Posterior cingulate gyrus (tissue), 11 donors: Measurements from ENCODE around the gene LTA4H.
A peak's percentile ranks its signal among the peaks of the same experiment; 100 is the strongest.
"Not testable (repeated sequence)": the region's sequence is repeated elsewhere in the genome, so short reads cannot be mapped to it uniquely, and the experiment has no call there.

Source experiments
- DNase-seq, 10 donors: peaks; one replicate each; pipeline versions ENCODE4 v3.0.0 to v3.0.0-alpha.2; 2020 to 2021; ENCODE audit warnings: mixed read lengths in 3 of 10
- intact Hi-C: fragments of 100-400 bp; cut with DNase I; formaldehyde crosslinking; loops from one replicate; pipeline ENCODE4 v1.15.1; 2023

Gene LTA4H

DNA sequence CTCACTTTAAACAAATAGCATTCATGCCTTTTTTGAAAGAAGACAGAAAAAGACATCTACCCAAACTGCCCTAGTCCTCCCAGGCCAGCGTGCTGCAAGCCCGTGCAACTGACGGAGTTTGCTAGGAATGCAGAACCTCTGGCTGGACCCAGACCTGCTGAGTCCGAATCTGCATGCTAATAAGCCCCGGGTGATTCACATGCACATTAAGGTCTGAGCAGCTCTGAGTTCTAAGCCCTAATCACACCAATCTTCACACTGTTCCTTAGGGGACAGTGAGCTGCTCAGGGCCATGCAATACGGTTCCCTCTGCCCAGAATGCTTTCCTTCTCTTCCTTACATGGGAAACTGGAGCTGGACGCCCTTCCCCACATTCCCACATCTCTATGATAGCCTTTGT is 64.5 kb downstream of the LTA4H start:
- intact Hi-C loops: no loop called here
- no peak for DNase-seq

DNA sequence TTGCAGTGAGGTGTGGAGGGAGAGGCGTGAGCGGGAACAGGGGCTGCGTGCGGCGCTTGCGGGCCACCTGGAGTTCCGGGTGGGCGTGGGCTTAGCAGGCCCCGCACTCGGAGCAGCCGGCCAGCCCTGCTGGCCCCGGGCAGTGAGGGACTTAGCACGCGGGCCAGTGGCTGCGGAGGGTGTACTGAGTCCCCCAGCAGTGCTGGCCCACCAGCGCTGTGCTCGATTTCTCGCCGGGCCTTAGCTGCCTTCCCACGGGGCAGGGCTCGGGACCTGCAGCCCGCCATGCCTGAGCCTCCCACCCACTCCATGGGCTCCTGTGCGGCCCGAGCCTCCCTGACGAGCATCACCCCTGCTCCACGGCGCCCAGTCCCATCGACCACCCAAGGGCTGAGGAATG is 66.3 kb downstream of the LTA4H start:
- peak in 1 of 10 donors; percentile 40 for DNase-seq
- intact Hi-C loops: not testable (repeated sequence)

DNA sequence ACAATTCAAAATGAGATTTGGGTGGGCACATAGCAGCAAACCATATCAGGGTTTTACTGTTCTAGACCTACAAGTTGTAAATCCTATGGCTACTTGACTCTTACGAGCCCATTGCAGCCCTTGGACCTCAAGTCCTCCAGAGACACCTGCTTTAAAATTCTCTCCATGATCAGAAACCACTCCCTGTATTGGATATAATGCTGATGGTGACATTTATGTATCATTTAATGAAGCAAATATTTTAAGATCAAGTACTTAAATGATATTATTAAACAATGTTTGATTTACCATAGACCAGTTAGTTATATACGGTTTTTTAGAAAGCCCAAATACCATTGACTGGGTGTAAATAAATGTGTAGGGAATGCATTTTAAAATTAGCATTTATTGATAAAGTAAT is 68.1 kb downstream of the LTA4H start:
- intact Hi-C loops: no loop called here
- DNase-seq: no peak

DNA sequence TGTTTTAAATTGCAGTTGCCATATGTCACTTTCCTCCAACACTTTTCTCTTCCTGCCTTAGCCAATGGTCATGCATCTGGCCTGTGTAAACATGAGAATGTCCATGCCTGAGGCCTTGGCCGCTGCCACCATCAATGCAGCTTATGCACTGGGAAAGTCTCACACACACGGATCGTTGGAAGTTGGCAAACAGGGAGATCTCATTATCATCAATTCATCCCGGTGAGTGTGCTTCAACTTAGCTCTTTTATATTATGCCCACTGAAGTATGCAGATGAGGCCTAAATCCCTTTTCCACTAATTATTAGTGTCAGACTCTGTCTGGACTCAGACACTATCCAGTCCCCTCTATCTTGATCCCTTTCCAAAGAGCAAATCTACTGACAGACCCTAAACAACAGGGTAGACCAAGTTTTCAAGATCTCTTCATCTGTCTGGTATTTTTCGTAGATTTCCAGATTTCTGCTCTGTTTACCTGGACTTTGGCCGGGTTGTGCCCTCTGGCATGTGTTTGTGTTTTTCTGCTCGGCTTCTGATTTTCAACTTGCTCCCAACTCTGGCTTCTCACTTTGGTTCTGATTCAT is 69.0 kb downstream of the LTA4H start:
- DNase-seq: no peak
- intact Hi-C loops: no loop called here

DNA sequence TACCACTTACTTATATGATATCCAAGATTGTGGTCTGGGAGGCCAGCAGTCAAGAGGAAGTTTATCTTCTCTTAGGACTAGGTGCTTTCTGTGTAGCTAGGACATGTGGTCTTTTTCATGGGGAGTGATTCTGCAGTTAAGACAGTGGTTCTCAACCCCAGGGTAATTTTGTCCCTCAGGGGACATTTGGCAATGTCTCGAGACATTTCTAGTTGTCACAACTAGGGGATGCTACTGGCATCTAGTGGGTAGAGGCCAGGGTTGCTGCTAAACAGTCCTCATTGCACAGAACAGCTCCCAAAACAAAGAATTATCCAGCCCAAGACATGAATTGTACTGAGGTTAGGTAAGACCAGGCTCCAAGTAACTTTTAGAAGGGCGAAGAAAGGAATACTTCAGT is 72.3 kb downstream of the LTA4H start:
- intact Hi-C loops: no loop called here
- DNase-seq: no peak

DNA sequence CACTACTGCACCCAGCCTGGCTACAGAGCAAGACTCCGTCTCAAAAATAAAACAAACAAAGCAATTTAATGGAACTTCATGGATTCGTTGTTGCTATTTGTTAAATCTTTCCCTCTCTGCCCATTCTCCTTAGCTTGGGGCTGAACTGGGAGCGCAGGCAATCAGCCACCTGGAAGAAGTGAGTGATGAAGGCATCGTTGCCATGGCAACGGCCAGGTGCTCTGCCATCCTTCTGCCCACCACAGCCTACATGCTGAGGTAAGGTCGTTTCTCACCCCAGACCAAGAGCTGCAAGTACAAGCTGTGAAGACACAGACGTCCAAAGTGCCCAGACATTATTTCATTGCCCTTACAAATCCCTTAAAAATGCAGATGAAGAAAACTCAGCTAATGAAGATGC is 73.2 kb downstream of the LTA4H start:
- intact Hi-C loops: no loop called here
- peak in 1 of 10 donors; percentile 43 for DNase-seq

DNA sequence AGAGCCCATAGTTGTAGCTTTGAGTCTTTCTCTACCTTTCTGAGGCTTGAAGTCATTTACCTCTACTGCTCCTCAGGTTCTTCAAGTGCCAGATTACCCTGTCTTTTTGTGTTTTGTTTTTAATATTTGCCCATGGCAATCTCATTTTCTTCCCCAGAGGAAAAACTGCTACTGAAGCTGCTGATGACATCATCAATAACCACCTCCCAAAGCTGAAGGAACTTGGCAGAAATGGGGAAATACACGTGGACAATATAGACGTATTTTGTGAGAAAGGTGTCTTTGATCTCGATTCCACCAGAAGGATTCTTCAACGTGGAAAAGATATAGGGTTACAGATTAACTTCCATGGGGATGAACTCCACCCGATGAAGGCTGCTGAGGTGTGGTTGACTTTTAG is 75.1 kb downstream of the LTA4H start:
- no peak for DNase-seq
- intact Hi-C loops: no loop called here

DNA sequence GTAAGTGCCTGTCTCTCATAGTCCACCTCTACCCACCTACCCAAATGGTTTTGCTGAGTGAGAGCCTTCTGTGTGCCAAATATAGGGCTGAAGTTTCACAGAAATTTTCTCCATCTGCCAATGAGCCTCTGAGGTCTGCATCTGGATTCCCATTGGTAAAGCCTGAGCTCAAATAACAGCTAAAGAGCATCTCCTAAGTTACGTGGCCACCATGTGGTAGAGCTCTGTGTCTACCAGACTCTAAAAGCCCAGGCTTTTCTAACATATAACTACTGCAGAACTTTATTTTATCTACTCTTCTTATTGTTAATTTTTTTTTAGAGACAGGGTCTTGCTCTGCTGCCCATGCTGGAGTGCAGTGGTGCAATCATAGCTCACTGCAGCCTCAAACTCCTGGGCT is 76.3 kb downstream of the LTA4H start:
- DNase-seq: no peak
- intact Hi-C loops: no loop called here

DNA sequence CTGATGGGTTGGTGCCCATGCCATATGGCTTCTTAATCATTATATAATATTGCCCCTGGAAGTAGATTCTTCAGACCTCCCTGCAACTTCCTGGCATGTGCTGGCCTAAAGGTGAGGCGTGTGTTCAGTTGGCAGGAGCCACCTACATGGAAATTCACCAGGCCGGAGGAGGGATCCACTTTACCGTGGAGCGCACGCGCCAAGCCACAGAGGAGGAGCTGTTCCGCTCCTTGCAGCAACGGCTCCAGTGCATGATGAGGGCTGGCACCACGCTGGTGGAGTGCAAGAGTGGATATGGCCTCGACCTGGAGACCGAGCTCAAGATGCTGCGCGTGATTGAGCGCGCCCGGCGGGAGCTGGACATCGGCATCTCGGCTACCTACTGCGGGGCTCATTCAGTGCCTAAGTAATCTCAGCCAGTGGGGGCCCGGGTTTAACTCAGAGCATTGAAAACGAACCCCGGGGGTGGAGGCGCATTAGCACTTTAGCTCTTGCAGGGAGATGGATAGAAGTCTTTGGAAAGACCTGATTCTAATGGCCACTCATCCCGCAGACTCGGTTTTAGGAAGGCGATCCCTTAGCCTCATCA is 78.7 kb downstream of the LTA4H start:
- intact Hi-C loops: no loop called here
- peak in 1 of 10 donors; percentile 44 for DNase-seq

DNA sequence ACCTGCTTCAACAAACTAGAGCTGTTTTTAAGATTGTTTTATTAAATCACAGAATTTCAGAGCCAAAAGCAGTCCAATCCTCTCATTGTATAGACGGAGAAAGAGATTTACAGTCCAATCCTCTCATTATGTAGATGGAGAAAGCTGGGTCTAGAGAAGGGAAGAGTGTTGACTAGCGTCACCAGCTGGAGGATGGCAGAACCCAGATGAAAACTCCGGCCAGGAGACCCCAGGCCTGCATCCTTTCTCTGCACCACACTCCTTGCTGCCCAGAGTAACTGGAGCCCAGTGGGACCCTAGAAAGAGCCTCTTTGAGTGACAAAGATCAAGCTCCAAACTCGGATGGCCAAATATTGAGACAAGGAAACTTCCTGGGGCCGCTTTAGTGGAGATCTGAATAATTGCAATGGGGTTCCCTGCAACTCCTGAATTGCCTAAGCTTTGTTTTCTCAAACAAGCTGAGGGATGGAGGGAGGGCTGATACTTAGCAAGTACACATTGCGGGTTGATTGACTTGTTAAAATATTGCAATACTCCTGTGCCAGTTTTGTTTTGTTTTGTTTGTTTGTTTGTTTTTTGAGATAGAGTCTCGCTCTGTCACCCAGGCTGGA is 79.7 kb downstream of the LTA4H start:
- intact Hi-C loops: no loop called here
- DNase-seq: no peak

DNA sequence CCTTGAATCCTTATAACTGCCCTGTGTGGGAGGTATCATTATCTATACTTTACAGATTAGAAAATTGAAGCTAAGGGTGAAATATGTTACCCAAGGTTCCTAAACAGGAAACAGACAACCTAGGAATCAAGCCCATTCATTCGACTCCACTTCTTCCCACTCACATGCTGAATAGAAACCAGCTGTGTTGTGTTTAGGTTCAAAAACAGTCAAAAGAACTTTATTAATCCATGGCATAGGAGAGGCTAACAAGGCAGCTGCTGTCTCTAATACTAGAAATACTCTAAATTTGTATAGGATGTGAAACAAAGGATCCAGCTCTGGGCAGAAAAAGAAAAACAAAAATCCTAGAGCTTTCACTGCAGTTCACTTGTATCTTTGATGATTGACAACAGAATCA is 82.4 kb downstream of the LTA4H start:
- intact Hi-C loops: no loop called here
- no peak for DNase-seq

DNA sequence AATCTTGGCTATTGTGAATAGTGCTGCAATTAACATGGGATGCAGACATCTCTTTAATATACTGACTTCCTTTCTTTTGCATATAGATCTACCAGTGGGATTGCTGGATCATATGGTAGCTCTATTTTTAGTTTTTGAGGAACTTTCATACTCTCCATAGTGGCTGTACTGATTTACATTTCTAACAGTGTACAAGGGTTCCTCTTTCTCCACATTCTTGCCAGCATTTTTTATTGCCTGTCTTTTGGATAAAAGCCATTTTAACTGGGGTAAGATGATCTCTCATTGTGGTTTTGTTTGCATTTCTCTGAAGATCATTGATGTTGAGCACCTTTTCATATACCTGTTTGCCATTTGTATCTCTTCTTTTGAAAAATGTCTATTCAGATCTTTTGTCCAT is 83.9 kb downstream of the LTA4H start:
- DNase-seq: no peak
- intact Hi-C loops: no loop called here
